ENCODE data around the gene NMRK2.
"Not testable (repeated sequence)": the region's sequence is repeated elsewhere in the genome, so short reads cannot be mapped to it uniquely, and the experiment has no call there.

The NMRK2 gene, protein sequence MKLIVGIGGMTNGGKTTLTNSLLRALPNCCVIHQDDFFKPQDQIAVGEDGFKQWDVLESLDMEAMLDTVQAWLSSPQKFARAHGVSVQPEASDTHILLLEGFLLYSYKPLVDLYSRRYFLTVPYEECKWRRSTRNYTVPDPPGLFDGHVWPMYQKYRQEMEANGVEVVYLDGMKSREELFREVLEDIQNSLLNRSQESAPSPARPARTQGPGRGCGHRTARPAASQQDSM

DNA sequence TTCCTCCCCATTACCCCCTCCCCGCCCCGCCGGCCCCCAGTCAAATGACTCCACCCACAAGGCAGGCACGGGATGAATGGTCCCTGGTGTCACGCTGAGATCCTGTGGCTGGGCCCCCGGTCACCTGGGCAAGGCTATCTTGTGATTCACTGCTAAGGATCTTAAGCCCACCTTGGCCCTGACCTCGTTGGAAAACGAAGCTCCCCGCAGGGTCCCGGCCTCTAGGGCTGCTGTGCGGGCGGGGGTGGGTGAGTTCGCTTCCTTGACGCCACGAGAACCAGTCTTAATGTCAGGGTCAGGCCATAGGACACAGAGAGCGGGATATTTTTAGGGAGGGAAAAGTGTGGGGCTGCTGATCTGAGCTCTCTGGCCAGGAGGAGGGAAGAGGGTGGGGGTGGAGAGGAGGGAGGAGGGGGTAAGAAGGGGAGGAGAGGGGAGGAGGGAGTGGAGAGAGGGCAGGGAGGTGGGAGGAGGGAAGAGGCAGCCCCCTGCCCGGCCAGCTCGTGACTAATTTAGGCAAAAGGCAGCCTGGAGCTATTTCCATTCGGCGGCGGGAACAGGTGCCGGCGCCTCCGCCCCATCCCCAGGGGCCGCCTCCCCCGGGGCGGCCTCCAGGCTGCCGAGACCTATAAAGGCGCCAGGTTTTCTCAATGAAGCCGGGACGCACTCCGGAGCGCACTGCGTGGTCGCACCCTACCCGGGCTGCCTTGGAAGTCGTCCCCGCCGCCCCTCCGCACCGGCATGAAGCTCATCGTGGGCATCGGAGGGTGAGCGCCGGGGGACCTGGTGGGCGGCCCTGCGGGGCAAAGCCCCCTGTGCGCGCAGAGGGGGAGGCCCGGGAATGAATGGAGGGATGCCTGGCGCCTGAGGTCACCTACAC lies at the start of gene NMRK2:
TSS of gene NMRK2 (plus strand) at position 139 of the 880 bp plus-strand sequence. CDS start at position 742, 603 bp downstream.
- in situ Hi-C loops (cut with MboI; ENCODE audit: low sequenced_read_pairs) = no loop called here

- in situ Hi-C loops (cut with MboI; ENCODE audit: low sequenced_read_pairs) = no loop called here
Measured at GRCh38 chr19:3890591-3890990, 42.3 kb upstream of the NMRK2 start.

GRCh38 chr19:3893509-3894179 lies 39.2 kb upstream of the NMRK2 start:
- in situ Hi-C loops (cut with MboI; ENCODE audit: low sequenced_read_pairs) = no loop called here

- in situ Hi-C loops (cut with MboI; ENCODE audit: low sequenced_read_pairs) = not testable (repeated sequence)
Measured at GRCh38 chr19:3894959-3895358, 37.9 kb upstream of the NMRK2 start.

- in situ Hi-C loops (cut with MboI; ENCODE audit: low sequenced_read_pairs) = no loop called here
Measured at GRCh38 chr19:3895788-3896187, 37.1 kb upstream of the NMRK2 start.

- in situ Hi-C loops (cut with MboI; ENCODE audit: low sequenced_read_pairs) = no loop called here
Measured at GRCh38 chr19:3897936-3898335, 34.9 kb upstream of the NMRK2 start.

DNA sequence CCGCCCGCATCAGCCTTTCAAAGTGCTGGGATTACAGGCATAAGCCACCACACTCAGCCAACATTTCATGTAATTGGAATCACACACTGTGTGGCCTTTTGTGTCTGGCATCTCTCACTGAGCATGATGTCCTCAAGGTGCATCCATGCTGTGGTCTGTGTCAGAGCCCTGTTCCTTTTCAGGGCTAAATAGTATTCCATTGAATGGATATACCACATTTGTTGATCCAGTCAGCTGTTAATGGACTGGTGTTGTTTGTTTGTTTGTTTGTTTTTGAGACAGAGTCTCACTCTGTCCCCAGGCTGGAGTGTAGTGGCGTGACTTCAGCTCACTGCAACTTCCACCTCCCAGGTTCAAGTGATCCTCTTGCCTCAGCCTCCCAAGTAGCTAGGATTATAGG lies 34.4 kb upstream of the NMRK2 start:
- in situ Hi-C loops (cut with MboI; ENCODE audit: low sequenced_read_pairs) = no loop called here

GRCh38 chr19:3899531-3900294 lies 33.2 kb upstream of the NMRK2 start:
- in situ Hi-C loops (cut with MboI; ENCODE audit: low sequenced_read_pairs) = no loop called here

DNA sequence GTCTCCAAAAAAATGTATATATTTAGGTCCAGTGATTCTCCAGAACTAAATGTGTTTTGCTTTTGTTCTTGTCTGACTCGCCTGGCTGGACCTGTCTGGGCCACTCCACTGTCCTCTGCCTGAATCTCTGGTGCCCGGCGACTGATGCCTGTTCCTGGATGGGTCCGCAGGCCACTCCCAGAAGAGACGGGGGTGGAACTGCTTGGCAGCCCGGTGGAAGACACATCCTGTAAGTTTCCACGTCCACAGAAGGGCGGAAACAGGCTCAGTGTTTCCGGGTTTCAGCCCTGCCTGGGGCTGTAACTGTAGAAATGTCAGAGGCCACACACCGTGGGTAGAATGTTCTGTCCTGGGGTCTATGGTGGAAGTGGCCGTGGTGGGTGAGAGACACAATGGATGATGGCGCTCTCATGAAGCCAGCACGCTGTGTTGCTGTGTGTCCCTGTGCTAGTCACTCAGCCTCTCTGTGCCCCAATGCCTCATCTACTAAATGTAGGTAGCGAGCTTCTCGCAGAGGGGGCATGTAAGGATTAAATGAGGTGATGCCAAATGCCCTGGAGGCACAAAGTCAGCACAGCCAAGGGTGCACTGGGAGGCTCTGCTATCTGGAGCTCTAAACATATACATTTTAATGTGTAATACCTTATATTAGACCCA lies 30.4 kb upstream of the NMRK2 start:
- in situ Hi-C loops (cut with MboI; ENCODE audit: low sequenced_read_pairs) = no loop called here

DNA sequence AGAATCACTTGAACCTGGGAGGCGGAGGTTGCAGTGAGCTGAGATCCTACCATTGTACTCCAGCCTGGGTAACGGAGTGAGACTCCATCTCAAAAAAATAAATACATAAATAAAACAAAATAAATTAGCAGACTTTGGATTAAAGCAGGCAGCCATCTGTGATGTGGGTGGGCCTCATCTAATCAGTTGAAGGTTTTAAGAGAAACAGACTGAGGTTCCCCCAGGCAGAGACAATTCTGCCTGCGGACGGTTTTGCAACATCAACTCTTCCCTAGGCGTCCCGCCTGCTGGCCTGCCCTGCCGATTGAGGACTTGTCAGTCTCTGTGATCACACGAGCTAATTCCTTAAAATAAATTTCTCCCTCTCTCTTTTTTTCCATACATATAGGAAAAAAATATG lies 28.6 kb upstream of the NMRK2 start:
- in situ Hi-C loops (cut with MboI; ENCODE audit: low sequenced_read_pairs) = no loop called here

GRCh38 chr19:3907626-3908265 lies 25.1 kb upstream of the NMRK2 start:
- in situ Hi-C loops (cut with MboI; ENCODE audit: low sequenced_read_pairs) = no loop called here

- in situ Hi-C loops (cut with MboI; ENCODE audit: low sequenced_read_pairs) = no loop called here
Measured at GRCh38 chr19:3908266-3909054, 24.4 kb upstream of the NMRK2 start.

GRCh38 chr19:3910105-3910504 lies 22.8 kb upstream of the NMRK2 start:
- in situ Hi-C loops (cut with MboI; ENCODE audit: low sequenced_read_pairs) = no loop called here

- in situ Hi-C loops (cut with MboI; ENCODE audit: low sequenced_read_pairs) = no loop called here
Measured at GRCh38 chr19:3914199-3914598, 18.7 kb upstream of the NMRK2 start.

GRCh38 chr19:3916033-3916432 lies 16.8 kb upstream of the NMRK2 start:
- in situ Hi-C loops (cut with MboI; ENCODE audit: low sequenced_read_pairs) = no loop called here

GRCh38 chr19:3919793-3920192 lies 13.1 kb upstream of the NMRK2 start:
- in situ Hi-C loops (cut with MboI; ENCODE audit: low sequenced_read_pairs) = no loop called here

DNA sequence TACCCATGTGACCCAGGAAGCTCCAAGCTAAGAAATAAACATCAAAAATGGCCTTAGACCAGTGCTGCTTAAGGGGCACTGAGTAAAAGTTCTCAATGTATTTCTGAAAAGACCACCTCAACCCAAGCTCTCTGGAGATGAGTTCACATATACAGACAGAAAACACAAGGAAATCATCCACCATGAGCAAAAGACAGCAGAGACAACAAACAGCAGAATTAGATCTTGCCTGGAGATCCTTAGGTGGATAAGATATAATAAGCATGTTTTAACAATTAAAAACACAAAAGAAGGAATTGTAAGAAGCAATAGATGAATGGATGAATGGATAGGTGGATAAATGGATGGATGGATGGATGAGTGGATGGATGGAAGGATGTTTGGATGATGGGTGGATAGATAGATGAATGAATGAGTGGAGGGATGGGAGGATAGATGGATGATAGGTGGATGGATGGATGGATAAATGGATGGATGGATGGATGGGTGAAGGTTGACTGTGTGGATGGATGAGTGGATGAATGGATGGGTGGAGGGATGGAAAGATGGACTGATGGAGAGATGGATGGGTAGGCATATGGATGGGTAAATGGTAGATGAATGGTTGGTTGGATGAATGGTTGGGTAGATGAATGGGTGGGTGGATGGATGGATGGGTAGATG lies 9.6 kb upstream of the NMRK2 start:
- in situ Hi-C loops (cut with MboI; ENCODE audit: low sequenced_read_pairs) = no loop called here

- in situ Hi-C loops (cut with MboI; ENCODE audit: low sequenced_read_pairs) = no loop called here
Measured at GRCh38 chr19:3923912-3924311, 9.0 kb upstream of the NMRK2 start.

DNA sequence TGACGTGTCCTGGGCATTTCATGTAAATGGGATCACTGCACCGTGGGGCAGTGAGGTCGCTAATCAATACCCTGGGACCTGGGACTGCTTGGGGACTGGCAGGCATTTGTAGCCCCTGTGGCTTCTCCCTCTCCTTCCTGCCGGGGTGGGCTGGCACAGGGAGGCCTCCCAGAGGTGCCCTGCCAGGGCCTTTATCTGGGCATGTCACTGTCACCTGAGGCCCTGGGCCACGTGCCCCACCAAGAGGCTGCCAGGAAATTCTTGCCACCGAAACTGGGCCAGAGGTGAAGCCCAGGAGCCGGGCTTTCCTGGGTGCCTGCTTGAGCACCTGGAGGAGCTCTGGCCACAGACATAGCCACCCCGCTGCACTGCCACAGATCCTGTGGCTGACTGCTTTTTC lies 1.8 kb upstream of the NMRK2 start:
- in situ Hi-C loops (cut with MboI; ENCODE audit: low sequenced_read_pairs) = no loop called here

Data from hTERT RPE-1 (cell line).